Adrenal gland (tissue), 12 donors: ENCODE data around the gene TMCC2. TPM values are rescaled to one million over a fixed set of nuclear protein-coding genes. Genes with fewer than 3 reads are reported as not detected.

Experiments used
- DNase-seq, 7 donors: peaks; one replicate each; pipeline ENCODE4 v3.0.0-alpha.2; 2019 to 2020
- H3K27ac ChIP-seq, 5 donors: fragments of 200-600 bp; sonication (generic) in 4 of 5; 1 replicate in 3 of 5; 2 replicates in 2 of 5; pipeline versions ENCODE4 v1.5.1 to v1.8.0; 2016 to 2020; ENCODE audit warnings: mild to moderate bottlenecking in 1 of 5
- H3K27me3 ChIP-seq: fragments of 200-600 bp; 2 replicates; pipeline ENCODE4 v1.8.0; 2021
- H3K36me3 ChIP-seq, 2 donors: fragments of 200-600 bp; replicated peaks in 1 of 2; 1 replicate in 1 of 2; 2 replicates in 1 of 2; pipeline versions ENCODE4 v1.5.1 to v1.8.0; 2018 to 2022
- H3K4me1 ChIP-seq, 2 donors: fragments of 200-600 bp; replicated peaks in 1 of 2; 1 replicate in 1 of 2; 2 replicates in 1 of 2; pipeline versions ENCODE4 v1.5.1 to v1.8.0; 2018 to 2021
- H3K4me3 ChIP-seq, 4 donors: fragments of 200-600 bp; sonication (generic) in 3 of 4; one replicate each; pipeline ENCODE4 v1.5.1; 2016 to 2018
- H3K9me3 ChIP-seq, 3 donors: fragments of 200-600 bp; sonication (generic) in 1 of 3; replicated peaks in 1 of 3; 1 replicate in 2 of 3; 2 replicates in 1 of 3; pipeline versions ENCODE4 v1.5.1 to v1.8.0; 2016 to 2021
- POLR2A ChIP-seq, 2 donors: fragments of 450-650 bp; IDR thresholded peaks; one replicate each; pipeline ENCODE4 v1.6.1; 2017; ENCODE audit warnings: antibody characterized with exemption in 2 of 2, mild to moderate bottlenecking in 2 of 2, moderate library complexity in 1 of 2
- WGBS, 4 donors: extraction: QIAGEN DNeasy Blood & Tissue Kit in 2 of 4; methylation state at CpG; one replicate each; pipeline versions ENCODE4 v1.1.5 to v1.1.7; 2013 to 2017; 5-methylcytosine and 5-hydroxymethylcytosine counted together
- intact Hi-C, 2 donors: fragments of 100-400 bp; cut with DNase I; formaldehyde crosslinking; loops; one replicate each; pipeline versions ENCODE4 v1.14.1 to v1.15.0; 2022 to 2023
- polyA plus RNA-seq, 3 donors: library from polyadenylated mRNA; stranded (reverse); fragments of 200-250 nt in 2 of 3; fragments of 350-450 nt in 1 of 3; fragmentation: Illumina TruSeq in 1 of 3; extraction: RNeasy Lipid Tissue Mini Kit (QIAGEN cat#74804) in 1 of 3; gene quantifications; one replicate each; pipeline ENCODE4 v1.2.3, GENCODE V29; 2013 to 2014
- total RNA-seq, 9 donors: library from RNA; depleted of rRNA in 4 of 9; stranded (reverse); fragments of >200 nt in 4 of 9; fragments of 120-200 nt in 1 of 9; fragmentation: NEBNext Ultra II Directional in 1 of 9; extraction: Animal tissue kit (Norgen Biotek cat#: 25700) in 1 of 9; gene quantifications; one replicate each; pipeline versions ENCODE4 v1.1.0 to v1.2.4, GENCODE V29; 2013 to 2023
- TF ChIP-seq, protein P1 (sequence below), 6 experiments: fragments of 450-650 bp in 4 of 6; fragments of 200-600 bp in 2 of 6; sonication (generic) in 1 of 6; IDR thresholded peaks; 1 replicate in 5 of 6; 2 replicates in 1 of 6; pipeline versions ENCODE4 v1.5.1 to v1.8.0; 2016 to 2021; ENCODE audit warnings: antibody characterized with exemption in 6 of 6, mild to moderate bottlenecking in 2 of 6, moderate library complexity in 1 of 6
- donor health status: healthy with polysubstance abuse.
- donor health status: Bipolar disorder and iron deficiency.
- donor health status: DM: yes; HTN: yes; CAD: no.
- donor health status: DM: no; HTN: no; CAD: no.
- donor health status: DM: no; HTN: no; CAD: no.
- donor health status: DM: yes; HTN: yes; CAD: no.

TMCC2 gene
- total and polyA plus RNA-seq, 12 donors = 2.3 to 33.2 (median 7.5) TPM

- intact Hi-C loops = loop anchor here in 1 of 2 donors (10.0 kb wide), 1 partner anchor 106 kb away; no protein-coding TSS in a partner anchor
- no peak for DNase-seq
- TF ChIP-seq POLR2A (IDR thresholded peaks at IDR 0.05) = no peak
- TF ChIP-seq, protein P1, sequence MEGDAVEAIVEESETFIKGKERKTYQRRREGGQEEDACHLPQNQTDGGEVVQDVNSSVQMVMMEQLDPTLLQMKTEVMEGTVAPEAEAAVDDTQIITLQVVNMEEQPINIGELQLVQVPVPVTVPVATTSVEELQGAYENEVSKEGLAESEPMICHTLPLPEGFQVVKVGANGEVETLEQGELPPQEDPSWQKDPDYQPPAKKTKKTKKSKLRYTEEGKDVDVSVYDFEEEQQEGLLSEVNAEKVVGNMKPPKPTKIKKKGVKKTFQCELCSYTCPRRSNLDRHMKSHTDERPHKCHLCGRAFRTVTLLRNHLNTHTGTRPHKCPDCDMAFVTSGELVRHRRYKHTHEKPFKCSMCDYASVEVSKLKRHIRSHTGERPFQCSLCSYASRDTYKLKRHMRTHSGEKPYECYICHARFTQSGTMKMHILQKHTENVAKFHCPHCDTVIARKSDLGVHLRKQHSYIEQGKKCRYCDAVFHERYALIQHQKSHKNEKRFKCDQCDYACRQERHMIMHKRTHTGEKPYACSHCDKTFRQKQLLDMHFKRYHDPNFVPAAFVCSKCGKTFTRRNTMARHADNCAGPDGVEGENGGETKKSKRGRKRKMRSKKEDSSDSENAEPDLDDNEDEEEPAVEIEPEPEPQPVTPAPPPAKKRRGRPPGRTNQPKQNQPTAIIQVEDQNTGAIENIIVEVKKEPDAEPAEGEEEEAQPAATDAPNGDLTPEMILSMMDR (IDR thresholded peaks at IDR 0.05) = no peak
- Histone ChIP-seq H3K4me1 (no peaks in the 10 kb centered on the region), H3K4me3 (no peak overlapping the region), H3K36me3 (no peaks in the 10 kb centered on the region), H3K27ac (no peak overlapping the region), H3K9me3 (no peaks in the 10 kb centered on the region), H3K27me3 (no peaks in the 10 kb centered on the region)
- 84 to 96% (median 93%) methylated on average over 3 of the region's 3 CpGs for WGBS, 4 donors
These were observed 12.8 kb downstream of the TMCC2 start for GRCh38 chr1:205240569-205240968.

GRCh38 chr1:205241366-205242030, 13.8 kb downstream of the TMCC2 start:
- DNase-seq = no peak
- intact Hi-C loops = loop anchor here in 1 of 2 donors (10.0 kb wide), 1 partner anchor 107 kb away; no protein-coding TSS in a partner anchor
- Histone ChIP-seq H3K9me3 (no peaks in the 10 kb centered on the region), H3K27ac (no peak overlapping the region), H3K4me3 (no peak overlapping the region), H3K4me1 (no peaks in the 10 kb centered on the region), H3K36me3 (no peaks in the 10 kb centered on the region), H3K27me3 (no peaks in the 10 kb centered on the region)
- WGBS, 4 donors = 93 to 97% (median 95%) methylated on average over 19 to 36 of the region's 36 CpGs
- TF ChIP-seq, protein P1 (IDR thresholded peaks at IDR 0.05) = no peak
- no peak for TF ChIP-seq POLR2A (IDR thresholded peaks at IDR 0.05)

- no peak for DNase-seq
- no peak overlapping the region for H3K4me3 ChIP-seq
- peaks cover 2 to 4% of the 10 kb centered on the region in 2 donors for H3K4me1 ChIP-seq
- H3K9me3 ChIP-seq = no peaks in the 10 kb centered on the region
- H3K27me3 ChIP-seq = no peaks in the 10 kb centered on the region
- 94 to 97% (median 95%) methylated on average over 8 of the region's 8 CpGs for WGBS, 4 donors
- H3K36me3 ChIP-seq = no peaks in the 10 kb centered on the region
- no peak overlapping the region for H3K27ac ChIP-seq
- TF ChIP-seq, protein P1 (IDR thresholded peaks at IDR 0.05) = no peak
- no peak for TF ChIP-seq POLR2A (IDR thresholded peaks at IDR 0.05)
- intact Hi-C loops = loop anchor here in 1 of 2 donors (10.0 kb wide), 1 partner anchor 109 kb away; no protein-coding TSS in a partner anchor
These were observed 15.8 kb downstream of the TMCC2 start for GRCh38 chr1:205243350-205244191.

DNA sequence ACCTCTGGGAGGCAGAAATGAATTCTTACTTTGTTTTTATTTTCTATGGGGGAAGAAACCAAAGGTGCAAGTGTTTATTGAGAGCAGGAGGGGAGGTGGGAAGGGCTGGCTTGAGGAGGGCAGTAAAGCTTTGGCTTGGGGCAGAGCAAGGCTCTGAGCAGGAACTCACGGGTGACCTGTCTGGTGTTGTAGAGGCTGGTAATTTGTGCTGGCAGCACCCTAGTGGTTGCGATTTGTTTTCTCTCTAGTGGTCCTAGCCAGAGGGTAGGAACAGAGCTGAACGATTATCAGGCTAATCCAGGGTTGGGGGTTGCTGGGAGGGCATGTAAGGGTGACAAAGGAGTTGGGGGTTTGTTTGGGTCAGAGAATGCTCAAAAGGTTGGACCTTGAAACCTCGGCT, 16.6 kb downstream of the TMCC2 start:
- 73 to 92% (median 87%) methylated on average over 4 of the region's 4 CpGs for WGBS, 4 donors
- Histone ChIP-seq H3K27ac (no peak overlapping the region), H3K9me3 (no peaks in the 10 kb centered on the region), H3K4me1 (peaks cover 10 to 12% of the 10 kb centered on the region in 2 donors), H3K36me3 (no peaks in the 10 kb centered on the region), H3K27me3 (no peaks in the 10 kb centered on the region), H3K4me3 (no peak overlapping the region)
- DNase-seq = no peak
- intact Hi-C loops = loop anchor here in 1 of 2 donors (10.0 kb wide), 1 partner anchor 110 kb away; no protein-coding TSS in a partner anchor
- TF ChIP-seq POLR2A (IDR thresholded peaks at IDR 0.05) = no peak
- TF ChIP-seq, protein P1 (IDR thresholded peaks at IDR 0.05) = no peak
